ENCODE results near the gene CFHR3.
"Not testable (repeated sequence)": the region's sequence is repeated elsewhere in the genome, so short reads cannot be mapped to it uniquely, and the experiment has no call there.

Gene CFHR3

GRCh38 chr1:196827860-196828259 is 53.2 kb downstream of the CFHR3 start:
- not testable (repeated sequence) for H3K4me3 ChIP-seq

More at GRCh38 chr1:196827860-196828259, 53.2 kb downstream of the CFHR3 start:
- not testable (repeated sequence) for H3K27ac ChIP-seq

Measured in skin epidermis (tissue), 12 donors.